Cardiac muscle cell (in vitro differentiated cells and primary cell): Measurements from ENCODE around the gene STOML2. TPM values are rescaled to one million over a fixed set of nuclear protein-coding genes. Genes with fewer than 3 reads are reported as not detected.
"Not testable (repeated sequence)": the region's sequence is repeated elsewhere in the genome, so short reads cannot be mapped to it uniquely, and the experiment has no call there.

ENCODE experiments used
- DNase-seq, 2 donors: peaks; one replicate each; pipeline versions ENCODE4 v3.0.0 to v3.0.0-alpha.2; 2010 to 2017; ENCODE audit warnings: low read depth in 1 of 2, low spot score in 1 of 2
- H3K27ac ChIP-seq: fragments of 200-600 bp; sonication (generic); 2 replicates; pipeline ENCODE4 v1.5.1; 2016
- H3K27me3 ChIP-seq: fragments of 200-600 bp; sonication (generic); 2 replicates; pipeline ENCODE4 v1.6.0; 2016; ENCODE audit warnings: control low read depth
- H3K36me3 ChIP-seq: fragments of 200-600 bp; sonication (generic); 2 replicates; pipeline ENCODE4 v1.5.1; 2016; ENCODE audit warnings: control low read depth
- H3K4me1 ChIP-seq: fragments of 200-600 bp; sonication (generic); 2 replicates; pipeline ENCODE4 v1.8.1; 2017; ENCODE audit warnings: low read depth, mild to moderate bottlenecking, mixed run types
- H3K4me3 ChIP-seq: fragments of 200-600 bp; sonication (generic); 2 replicates; pipeline ENCODE4 v1.5.1; 2016; ENCODE audit warnings: mild to moderate bottlenecking
- H3K9me3 ChIP-seq: fragments of 200-600 bp; sonication (generic); 2 replicates; pipeline ENCODE4 v1.5.1; 2017; ENCODE audit warnings: low read depth, mild to moderate bottlenecking, control low read depth
- CTCF ChIP-seq: IDR thresholded peaks from 2 replicates; pipeline ENCODE4 v1.5.1; 2012; ENCODE audit warnings: low read depth, mild to moderate bottlenecking, low read length
- polyA plus RNA-seq: library from polyadenylated mRNA; unstranded; fragments of >200 nt; fragmentation: Nextera tagmentation; extraction: Ambion mirVana; gene quantifications from 2 replicates; pipeline ENCODE4 v1.2.1, GENCODE V29; 2016
- total RNA-seq: library from RNA; depleted of rRNA; stranded (reverse); fragments of >200 nt; gene quantifications from 2 replicates; pipeline ENCODE4 v1.2.3, GENCODE V29; 2016

The STOML2 gene, protein sequence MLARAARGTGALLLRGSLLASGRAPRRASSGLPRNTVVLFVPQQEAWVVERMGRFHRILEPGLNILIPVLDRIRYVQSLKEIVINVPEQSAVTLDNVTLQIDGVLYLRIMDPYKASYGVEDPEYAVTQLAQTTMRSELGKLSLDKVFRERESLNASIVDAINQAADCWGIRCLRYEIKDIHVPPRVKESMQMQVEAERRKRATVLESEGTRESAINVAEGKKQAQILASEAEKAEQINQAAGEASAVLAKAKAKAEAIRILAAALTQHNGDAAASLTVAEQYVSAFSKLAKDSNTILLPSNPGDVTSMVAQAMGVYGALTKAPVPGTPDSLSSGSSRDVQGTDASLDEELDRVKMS
- 151 TPM in 2 replicates for total RNA-seq
- 201 and 219 TPM in 2 replicates for polyA plus RNA-seq

- H3K9me3 ChIP-seq = no peaks in the 10 kb centered on the region
- peak within 1 kb of the TSS; percentile 87 for H3K27ac ChIP-seq
- H3K27me3 ChIP-seq = no peaks in the 10 kb centered on the region
- TF ChIP-seq CTCF = no peak
- peak within 1 kb of the TSS; percentile 56 for H3K4me3 ChIP-seq
- H3K36me3 ChIP-seq = peaks cover 24% of the 10 kb centered on the region
- peak; percentile 96 to 98 for DNase-seq
- peaks cover 16% of the 10 kb centered on the region for H3K4me1 ChIP-seq
Observed at GRCh38 chr9:35102769-35103659, at the start of gene STOML2. Gene STOML2 (minus strand): TSS chr9:35103131. CDS start chr9:35103094, 37 bp downstream.

DNA sequence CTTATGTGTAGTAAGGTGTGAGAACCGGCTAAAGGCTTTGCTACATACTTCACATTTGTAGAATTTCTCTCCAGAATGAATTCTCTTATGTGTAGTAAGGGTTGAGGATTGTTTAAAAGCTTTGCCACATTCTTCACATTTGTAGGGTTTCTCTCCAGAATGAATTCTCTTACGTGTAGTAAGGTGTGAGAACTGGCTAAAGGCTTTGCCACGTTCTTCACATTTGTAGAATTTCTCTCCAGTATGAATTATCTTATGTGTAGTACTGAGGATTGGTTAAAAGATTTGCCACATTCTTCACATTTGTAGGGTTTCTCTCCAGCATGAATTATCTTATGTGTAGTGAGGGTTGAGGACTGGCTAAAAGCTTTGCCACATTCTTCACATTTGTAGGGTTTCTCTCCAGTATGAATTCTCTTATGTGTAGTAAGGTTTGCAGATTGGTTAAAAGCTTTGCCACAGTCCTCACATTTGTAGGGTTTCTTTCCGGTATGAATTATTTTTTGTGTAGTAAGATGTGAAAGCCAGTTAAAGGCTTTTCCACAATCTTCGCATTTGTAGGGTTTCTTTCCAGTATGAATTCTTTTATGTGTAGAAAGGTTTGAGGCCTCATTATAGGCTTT, 45.1 kb upstream of the STOML2 start:
- H3K36me3 ChIP-seq, H3K9me3 ChIP-seq, H3K27ac ChIP-seq, H3K4me3 ChIP-seq, DNase-seq, H3K4me1 ChIP-seq, H3K27me3 ChIP-seq: not testable (repeated sequence)

GRCh38 chr9:35142037-35142436, 39.1 kb upstream of the STOML2 start:
- Histone ChIP-seq H3K27me3 (no peaks in the 10 kb centered on the region), H3K4me3 (no peak overlapping the region), H3K4me1 (no peaks in the 10 kb centered on the region), H3K27ac (no peak overlapping the region), H3K36me3 (no peaks in the 10 kb centered on the region), H3K9me3 (no peaks in the 10 kb centered on the region)
- DNase-seq = no peak
- no peak for TF ChIP-seq CTCF

DNA sequence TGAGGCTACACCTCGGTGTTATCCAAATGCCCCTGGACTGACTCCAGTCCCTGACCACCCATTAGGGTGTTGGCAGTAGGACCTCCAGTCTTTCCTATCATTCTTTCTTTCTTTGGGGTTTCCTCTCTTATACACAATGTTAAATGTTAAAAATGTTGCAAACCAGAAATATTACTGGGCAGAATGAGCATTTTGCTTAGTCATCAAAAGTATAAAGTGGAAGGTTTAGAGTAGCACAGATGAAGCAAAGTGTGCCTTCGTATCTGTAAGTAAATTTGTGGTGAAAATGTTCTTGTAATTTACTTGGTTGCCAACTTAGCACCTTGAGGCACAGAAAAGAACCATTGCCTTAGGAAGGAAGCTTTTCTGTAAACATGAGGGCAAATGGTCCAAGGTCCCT, 37.2 kb upstream of the STOML2 start:
- DNase-seq = no peak
- H3K4me1 ChIP-seq = no peaks in the 10 kb centered on the region
- no peaks in the 10 kb centered on the region for H3K36me3 ChIP-seq
- H3K27me3 ChIP-seq = no peaks in the 10 kb centered on the region
- no peak overlapping the region for H3K27ac ChIP-seq
- H3K9me3 ChIP-seq = no peaks in the 10 kb centered on the region
- no peak overlapping the region for H3K4me3 ChIP-seq
- no peak for TF ChIP-seq CTCF

DNA sequence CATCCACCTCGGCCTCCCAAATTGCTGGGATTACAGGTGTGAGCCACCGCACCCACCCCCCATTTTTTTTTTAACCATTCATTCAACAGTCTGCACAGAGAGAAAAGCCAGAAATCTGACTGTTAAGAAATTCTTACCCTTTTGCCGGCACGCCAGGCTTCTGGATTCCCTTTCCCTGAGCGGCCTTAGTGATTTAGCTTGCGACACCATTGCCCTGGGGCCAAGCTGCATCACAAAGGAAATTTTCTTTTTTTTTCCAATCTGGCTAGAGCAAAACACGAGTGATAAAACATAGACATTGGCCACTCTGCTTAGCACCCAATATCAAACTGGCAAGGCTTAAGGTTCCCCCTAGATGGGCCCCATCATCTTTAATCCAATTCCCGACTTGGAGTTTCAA, 33.9 kb upstream of the STOML2 start:
- TF ChIP-seq CTCF = no peak
- peak in 1 of 2 donors; percentile 15 for DNase-seq
- no peaks in the 10 kb centered on the region for H3K4me1 ChIP-seq
- H3K27me3 ChIP-seq = no peaks in the 10 kb centered on the region
- H3K9me3 ChIP-seq = no peaks in the 10 kb centered on the region
- H3K36me3 ChIP-seq = no peaks in the 10 kb centered on the region
- H3K4me3 ChIP-seq = no peak overlapping the region
- no peak overlapping the region for H3K27ac ChIP-seq
